ENCODE data around the gene MICU1.

Gene MICU1

DNA sequence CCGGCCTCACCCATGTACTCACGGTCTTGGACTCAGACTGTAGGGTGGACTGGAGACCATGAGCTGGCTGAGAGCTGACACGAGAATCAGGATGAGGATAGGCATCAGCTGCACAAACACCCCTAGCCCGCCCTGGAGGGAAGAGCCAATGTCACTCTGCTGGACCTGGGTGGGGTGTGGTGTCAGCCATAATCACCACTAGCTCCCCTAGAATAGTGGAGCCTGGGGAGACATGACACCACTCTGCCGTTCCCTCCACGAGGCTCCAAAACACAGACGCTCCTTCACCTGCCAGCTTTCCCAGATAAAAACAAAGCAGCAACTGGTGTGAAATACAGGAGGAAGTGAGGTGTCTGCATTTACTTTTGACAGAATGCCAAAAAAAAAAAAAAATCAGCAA, 287.7 kb downstream of the MICU1 start:
- H3K27me3 Mint-ChIP-seq = no peaks in the 10 kb centered on the region
- H3K9me3 Mint-ChIP-seq (ENCODE audit: low read depth) = no peaks in the 10 kb centered on the region
- peaks cover 7% of the 10 kb centered on the region for H3K36me3 Mint-ChIP-seq
- H3K4me3 Mint-ChIP-seq = no peak overlapping the region
- H3K4me1 Mint-ChIP-seq (ENCODE audit: low read depth) = peaks cover 44% of the 10 kb centered on the region
- H3K27ac Mint-ChIP-seq = no peak overlapping the region

DNA sequence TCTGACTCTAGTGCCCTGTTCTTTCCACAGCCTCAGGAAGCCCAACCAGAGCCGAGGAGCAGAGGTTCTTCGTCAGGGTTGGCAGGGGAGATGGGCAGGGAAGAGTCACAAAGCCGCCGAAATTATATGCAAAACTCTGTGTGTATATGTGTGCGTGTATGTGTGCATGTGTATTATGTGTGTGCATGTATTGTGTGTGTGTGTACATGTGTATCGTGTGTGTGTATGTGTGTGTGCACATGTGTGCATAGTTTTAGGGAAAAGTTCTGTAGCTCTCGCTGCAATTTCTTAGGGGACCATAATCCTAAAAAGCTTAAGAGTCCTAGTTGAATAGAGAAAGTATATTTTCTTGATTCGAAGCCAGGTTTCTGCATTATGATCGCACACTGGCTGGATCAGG, 288.2 kb downstream of the MICU1 start:
- Mint-ChIP-seq H3K27me3 (no peaks in the 10 kb centered on the region), H3K4me3 (no peak overlapping the region), H3K36me3 (peaks cover 7% of the 10 kb centered on the region), H3K9me3 (ENCODE audit: low read depth) (no peaks in the 10 kb centered on the region), H3K4me1 (ENCODE audit: low read depth) (peaks cover 48% of the 10 kb centered on the region), H3K27ac (no peak overlapping the region)

DNA sequence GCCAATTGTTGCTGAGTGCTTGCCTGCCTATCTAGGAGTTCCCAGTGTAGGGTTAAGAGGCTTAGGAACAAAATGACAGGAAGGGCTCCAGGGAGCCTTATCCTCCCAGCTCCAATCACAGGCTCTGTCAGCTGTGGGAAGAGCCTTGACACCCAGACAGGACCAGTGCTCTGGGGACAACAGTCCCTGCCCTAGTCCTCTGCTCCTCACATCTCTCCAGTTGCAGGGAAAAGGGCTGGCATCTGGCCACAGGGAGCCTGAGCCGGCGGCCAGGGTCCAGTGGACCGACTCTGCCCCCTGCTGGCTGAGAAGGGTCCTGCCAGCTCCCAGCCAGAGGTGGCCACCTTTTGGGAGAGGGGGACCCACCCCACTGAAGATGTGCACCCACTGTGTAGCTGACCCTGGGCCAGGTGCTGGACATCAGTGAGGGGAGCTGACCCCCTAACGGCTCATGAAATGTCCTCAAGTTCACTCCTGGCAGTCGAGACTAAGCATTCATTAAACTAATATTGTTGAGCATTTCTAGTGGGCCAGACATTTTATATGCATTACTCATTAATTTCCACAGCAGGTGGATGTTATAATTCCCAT, 288.7 kb downstream of the MICU1 start:
- Mint-ChIP-seq H3K9me3 (ENCODE audit: low read depth) (no peaks in the 10 kb centered on the region), H3K27me3 (no peaks in the 10 kb centered on the region), H3K4me1 (ENCODE audit: low read depth) (peaks cover 52% of the 10 kb centered on the region), H3K27ac (no peak overlapping the region), H3K4me3 (no peak overlapping the region), H3K36me3 (peaks cover 7% of the 10 kb centered on the region)

DNA sequence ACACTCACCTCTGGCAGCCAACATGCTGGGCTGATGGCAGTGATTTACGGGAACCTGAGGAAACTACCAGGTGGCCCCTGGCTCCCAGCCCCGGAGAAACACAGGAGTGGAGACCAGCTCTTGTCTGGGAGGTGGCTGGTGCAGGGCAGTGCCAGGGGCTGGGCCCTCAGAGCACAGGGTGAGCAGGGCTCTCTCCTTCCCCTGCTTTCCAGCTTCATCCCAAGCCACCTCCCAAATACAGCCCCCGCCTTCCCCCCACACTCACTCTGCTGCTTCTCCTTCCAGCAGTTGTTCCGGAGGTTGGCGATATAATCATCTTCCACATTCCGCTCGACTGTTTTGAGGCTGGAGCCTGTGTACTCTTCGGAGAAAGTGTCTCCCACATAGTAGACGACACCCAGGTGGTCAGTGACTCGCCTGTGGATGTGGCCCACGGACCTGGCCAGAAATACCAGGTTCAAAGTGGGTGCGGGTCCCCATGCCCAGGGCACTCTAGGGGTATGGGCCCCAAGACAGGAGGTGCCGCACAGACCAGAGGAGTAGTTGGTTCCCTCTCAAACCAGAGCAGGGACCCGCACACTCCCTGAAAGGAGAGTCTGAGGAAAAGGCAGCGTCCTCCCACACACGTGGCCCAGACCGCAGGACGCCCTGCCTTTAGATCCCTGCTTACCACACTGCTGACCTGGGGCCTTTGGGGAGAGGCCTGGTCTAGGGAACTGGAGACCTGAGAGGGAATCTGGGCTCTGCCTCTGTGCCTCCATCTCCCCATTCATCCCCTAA, 289.4 kb downstream of the MICU1 start:
- no peaks in the 10 kb centered on the region for H3K9me3 Mint-ChIP-seq (ENCODE audit: low read depth)
- peaks cover 57% of the 10 kb centered on the region for H3K4me1 Mint-ChIP-seq (ENCODE audit: low read depth)
- H3K36me3 Mint-ChIP-seq = peaks cover 7% of the 10 kb centered on the region
- H3K4me3 Mint-ChIP-seq = no peak overlapping the region
- peak overlapping the region; percentile 77 for H3K27ac Mint-ChIP-seq
- H3K27me3 Mint-ChIP-seq = no peaks in the 10 kb centered on the region

DNA sequence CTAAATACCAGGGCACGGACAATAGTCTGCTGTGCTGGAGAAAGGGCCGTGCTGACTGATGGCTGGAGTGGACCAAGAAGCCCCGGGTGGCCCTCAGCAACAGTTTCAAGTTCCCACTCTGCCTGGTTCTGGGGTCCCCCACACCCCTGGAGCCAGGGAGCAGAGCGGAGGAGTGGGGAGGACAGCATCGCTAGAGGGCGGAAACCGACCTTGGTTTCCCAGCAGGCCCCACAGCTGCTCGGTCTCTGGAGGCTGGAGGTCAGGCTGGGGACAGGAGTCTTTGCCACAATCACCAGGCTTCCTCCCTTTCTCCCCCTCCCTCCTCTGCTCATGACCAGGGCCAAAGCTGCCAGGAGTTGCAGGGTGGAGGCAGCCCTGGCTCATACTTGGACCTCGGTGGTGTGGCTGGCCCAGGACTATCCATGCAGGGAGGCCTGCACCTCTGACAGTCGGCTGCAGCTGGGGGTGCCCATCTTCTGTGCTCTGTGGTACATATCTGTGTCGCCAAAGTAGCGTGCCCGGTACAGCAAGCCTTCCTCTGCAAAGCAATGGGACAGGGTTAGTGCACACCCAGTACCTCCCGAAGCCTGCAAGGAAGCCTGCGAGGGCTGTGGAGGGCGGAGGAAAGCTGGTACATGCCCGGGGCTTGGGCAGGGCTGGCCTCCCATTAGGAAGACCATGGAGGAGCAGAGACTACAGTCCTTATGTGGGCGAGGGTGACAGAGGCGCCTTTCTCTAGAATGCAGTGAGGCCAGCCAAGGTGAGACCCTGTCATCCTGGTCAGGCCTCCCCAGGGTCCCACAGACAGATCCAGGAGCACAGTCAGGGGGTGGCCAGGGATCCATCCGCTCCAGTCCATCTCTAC, 290.3 kb downstream of the MICU1 start:
- Mint-ChIP-seq H3K27me3 (no peaks in the 10 kb centered on the region), H3K4me3 (peak overlapping the region; percentile 7), H3K4me1 (ENCODE audit: low read depth) (peaks cover 61% of the 10 kb centered on the region), H3K27ac (peak overlapping the region; percentile 73), H3K36me3 (peaks cover 7% of the 10 kb centered on the region), H3K9me3 (ENCODE audit: low read depth) (no peaks in the 10 kb centered on the region)

DNA sequence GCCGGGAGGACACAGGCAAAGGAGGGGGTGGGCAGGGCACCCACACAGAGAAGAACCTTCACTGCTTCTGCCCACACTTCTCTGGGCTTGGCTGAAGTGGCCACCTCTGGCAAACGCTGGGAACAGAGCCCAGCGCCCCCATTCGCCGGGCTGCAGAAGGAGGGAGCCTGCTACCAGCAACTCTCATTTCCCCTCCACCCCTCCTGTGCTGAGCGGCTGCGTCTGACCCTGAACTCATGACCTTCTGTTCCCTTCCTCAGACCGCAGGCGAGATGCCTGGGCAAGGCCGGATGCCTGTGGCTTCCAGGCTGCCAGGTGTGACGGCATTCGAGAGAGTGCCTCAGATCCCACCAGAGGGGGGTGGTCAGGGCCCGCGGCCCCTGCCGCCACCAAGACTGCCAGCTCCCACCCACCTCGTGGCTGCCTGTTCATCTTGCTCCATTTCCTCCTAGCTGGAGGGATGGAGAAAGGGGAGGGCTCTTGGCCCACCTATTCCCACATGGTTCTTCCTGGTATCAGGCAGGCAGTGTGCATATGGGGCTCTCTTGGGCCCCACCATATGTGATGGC, 291.0 kb downstream of the MICU1 start:
- peaks cover 66% of the 10 kb centered on the region for H3K4me1 Mint-ChIP-seq (ENCODE audit: low read depth)
- H3K9me3 Mint-ChIP-seq (ENCODE audit: low read depth) = no peaks in the 10 kb centered on the region
- H3K4me3 Mint-ChIP-seq = peak overlapping the region; percentile 62
- H3K27ac Mint-ChIP-seq = peak overlapping the region; percentile 83
- H3K27me3 Mint-ChIP-seq = no peaks in the 10 kb centered on the region
- peaks cover 7% of the 10 kb centered on the region for H3K36me3 Mint-ChIP-seq

DNA sequence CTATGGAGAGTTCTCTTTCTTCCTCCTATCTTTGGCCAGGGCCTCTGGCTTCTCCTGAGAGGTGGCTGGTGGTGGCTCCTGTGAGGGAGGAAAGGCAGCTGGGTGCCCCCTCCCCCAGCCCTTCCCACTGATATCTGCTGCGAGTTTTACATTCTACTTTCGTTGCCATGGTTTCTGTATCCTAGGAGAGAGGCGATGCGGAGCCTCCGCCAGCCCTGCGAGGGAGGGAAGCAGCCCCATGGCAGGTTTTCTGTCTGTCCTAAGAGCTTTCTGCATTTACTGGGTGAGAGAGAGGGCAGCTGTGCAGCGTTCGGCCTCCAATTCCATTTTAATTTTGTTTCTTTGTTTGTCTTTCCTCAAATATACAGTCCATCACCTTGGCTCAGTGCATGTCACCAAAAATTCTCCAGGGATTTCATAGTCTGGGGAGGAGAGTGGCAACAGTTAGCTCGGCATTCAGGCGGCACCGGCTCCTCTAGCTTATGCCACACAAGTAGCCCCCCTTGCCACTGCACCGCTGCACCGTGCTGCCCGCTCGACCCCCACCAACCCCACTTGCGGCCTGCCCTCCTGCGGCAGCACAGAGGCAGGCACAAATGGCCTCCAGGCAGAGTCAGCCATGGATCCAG, 291.6 kb downstream of the MICU1 start:
- Mint-ChIP-seq H3K27ac (peak overlapping the region; percentile 83), H3K9me3 (ENCODE audit: low read depth) (no peaks in the 10 kb centered on the region), H3K4me3 (peak overlapping the region; percentile 62), H3K36me3 (peaks cover 7% of the 10 kb centered on the region), H3K27me3 (no peaks in the 10 kb centered on the region), H3K4me1 (ENCODE audit: low read depth) (peaks cover 71% of the 10 kb centered on the region)

DNA sequence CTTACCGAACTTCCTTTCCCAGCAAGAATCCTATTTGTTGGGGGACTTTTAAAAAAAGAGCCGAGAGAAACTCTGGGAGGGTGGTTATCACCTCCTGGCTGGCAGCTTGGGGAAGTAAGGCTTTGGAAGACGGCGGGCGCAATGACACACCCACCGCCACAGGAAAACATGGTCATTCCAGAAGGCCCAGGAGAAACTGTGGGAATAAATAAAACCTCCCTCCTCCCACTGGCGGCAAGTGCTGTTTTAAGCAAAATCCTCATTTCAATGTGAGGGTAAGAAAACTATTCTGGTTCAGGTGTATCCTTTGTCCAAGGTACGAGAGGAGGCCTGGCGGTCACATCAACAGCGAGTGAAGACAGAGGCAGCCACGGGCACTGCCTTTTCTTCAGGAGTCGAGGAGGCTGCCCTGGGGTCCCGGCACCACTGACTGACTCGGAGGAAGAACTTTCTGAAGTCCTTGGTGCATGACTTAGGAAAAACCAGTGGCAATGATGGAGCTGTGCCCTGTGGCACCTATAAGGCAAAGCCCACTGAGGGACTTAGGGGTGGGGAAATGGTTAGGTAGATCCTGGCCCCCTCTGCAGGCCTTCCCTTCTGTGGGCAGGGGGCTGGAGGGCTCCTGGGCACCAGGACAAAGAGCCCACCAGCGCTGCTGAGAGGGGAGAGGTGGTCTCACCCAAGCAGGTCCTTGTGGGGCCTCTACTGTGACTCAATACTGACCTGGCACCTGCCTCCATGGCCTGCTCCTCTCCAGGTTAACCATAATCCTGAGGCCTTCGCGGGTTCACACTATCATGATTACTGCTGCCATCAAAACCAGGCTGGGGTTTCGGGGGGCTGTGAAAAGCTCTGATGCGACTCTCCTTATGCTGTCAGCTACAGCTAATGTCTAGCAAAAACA, 292.5 kb downstream of the MICU1 start:
- H3K4me3 Mint-ChIP-seq = peak overlapping the region; percentile 36
- H3K36me3 Mint-ChIP-seq = peaks cover 7% of the 10 kb centered on the region
- no peaks in the 10 kb centered on the region for H3K27me3 Mint-ChIP-seq
- H3K9me3 Mint-ChIP-seq (ENCODE audit: low read depth) = no peaks in the 10 kb centered on the region
- H3K4me1 Mint-ChIP-seq (ENCODE audit: low read depth) = peaks cover 75% of the 10 kb centered on the region
- peak overlapping the region; percentile 82 for H3K27ac Mint-ChIP-seq

DNA sequence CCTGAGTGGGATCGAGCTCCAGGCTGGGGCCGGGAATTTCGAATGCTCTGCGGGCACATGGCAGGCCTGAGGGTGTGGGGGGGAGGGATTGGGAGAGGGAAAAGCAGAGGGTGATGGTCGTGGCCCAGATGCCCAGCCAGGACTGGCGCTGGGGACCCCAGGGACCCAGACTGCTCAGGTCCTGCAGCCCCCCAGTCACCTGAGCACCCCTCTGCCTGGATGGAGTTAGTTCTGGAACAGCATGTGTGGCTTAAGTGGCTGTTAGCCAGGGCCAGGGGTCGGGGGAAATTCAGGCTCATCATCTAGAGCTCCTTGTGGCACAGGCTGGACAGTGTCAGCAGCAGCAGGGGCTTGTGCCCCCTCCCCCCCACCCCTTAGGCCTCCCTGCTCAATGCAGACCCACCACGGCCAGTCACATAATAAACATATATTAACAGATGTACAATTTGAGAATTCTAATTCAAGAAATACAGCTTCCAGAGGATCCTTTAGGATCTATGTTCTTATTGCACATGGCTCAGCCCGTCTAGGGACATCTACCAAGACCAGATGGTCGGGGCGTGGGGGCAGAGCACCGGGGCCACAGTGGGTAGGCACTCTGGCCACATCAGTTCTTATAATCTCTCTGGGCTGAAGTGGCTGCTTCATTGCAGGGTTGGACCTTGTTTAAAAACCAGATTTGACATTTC, 293.3 kb downstream of the MICU1 start:
- Mint-ChIP-seq H3K27ac (peak overlapping the region; percentile 50), H3K4me3 (no peak overlapping the region), H3K9me3 (ENCODE audit: low read depth) (no peaks in the 10 kb centered on the region), H3K27me3 (no peaks in the 10 kb centered on the region), H3K36me3 (peaks cover 3% of the 10 kb centered on the region), H3K4me1 (ENCODE audit: low read depth) (peaks cover 83% of the 10 kb centered on the region)

DNA sequence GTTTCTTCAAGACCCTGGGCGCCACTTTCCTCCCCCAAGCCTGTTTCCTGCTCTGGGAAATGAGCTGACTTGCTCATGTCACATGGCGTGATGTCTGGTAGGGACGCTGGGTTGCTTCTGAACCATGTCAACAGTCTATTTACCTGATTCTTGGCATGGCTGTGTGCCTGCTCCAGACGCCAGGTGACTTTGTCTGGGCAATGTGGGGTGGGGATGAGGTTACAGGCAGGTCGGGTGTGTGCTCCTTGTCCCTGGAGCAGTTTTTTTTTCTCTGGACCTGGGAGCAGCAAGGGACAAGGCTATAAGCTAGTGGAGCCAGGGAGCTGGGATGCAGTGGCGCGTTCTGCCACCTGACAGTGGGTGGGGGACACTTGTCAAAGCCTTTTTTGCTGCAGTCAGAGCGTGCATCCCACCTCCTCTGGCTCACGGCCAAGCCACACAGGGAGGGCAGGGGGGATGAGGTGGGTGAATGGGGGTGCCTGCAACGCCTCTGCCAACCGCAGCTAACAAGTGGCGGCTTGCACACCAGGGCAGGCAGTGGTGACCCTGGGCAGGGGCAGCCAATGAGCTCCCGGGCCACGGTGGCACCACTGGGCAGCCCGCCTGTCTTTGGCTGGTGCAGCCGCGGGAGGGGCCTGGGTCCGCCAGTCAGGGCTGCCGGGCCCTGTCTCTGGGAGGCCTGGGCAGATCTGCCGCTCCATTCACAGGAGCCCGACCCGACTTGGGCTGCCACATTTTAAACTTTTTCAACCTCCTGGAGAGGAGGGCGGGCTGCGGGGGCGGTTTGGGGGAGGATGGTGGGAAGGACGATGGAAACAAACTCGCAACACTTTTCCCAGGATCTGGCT, 294.1 kb downstream of the MICU1 start:
- Mint-ChIP-seq H3K27ac (peak overlapping the region; percentile 83), H3K36me3 (peaks cover 3% of the 10 kb centered on the region), H3K27me3 (no peaks in the 10 kb centered on the region), H3K4me3 (peak overlapping the region; percentile 67), H3K4me1 (ENCODE audit: low read depth) (peaks cover 80% of the 10 kb centered on the region), H3K9me3 (ENCODE audit: low read depth) (no peaks in the 10 kb centered on the region)

DNA sequence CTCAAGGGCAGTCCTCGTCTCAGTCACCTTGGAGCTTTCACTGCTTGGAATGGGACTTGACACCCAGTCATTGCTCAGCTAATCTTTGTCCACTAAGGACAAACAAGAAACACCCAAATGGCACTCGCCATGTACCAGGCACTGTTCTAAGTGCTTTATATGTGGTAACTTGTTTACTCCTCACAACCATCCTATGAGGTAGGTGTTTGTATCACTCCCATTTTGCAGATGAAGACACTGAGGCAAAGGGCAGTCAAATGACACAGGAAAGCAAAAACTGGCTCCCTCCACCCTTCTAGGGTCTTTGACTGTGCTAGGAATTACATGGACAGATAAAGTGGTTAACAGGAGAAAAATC, 295.8 kb downstream of the MICU1 start:
- no peaks in the 10 kb centered on the region for H3K36me3 Mint-ChIP-seq
- H3K9me3 Mint-ChIP-seq (ENCODE audit: low read depth) = no peaks in the 10 kb centered on the region
- H3K4me3 Mint-ChIP-seq = peak overlapping the region; percentile 48
- H3K27me3 Mint-ChIP-seq = no peaks in the 10 kb centered on the region
- peaks cover 72% of the 10 kb centered on the region for H3K4me1 Mint-ChIP-seq (ENCODE audit: low read depth)
- H3K27ac Mint-ChIP-seq = no peak overlapping the region

DNA sequence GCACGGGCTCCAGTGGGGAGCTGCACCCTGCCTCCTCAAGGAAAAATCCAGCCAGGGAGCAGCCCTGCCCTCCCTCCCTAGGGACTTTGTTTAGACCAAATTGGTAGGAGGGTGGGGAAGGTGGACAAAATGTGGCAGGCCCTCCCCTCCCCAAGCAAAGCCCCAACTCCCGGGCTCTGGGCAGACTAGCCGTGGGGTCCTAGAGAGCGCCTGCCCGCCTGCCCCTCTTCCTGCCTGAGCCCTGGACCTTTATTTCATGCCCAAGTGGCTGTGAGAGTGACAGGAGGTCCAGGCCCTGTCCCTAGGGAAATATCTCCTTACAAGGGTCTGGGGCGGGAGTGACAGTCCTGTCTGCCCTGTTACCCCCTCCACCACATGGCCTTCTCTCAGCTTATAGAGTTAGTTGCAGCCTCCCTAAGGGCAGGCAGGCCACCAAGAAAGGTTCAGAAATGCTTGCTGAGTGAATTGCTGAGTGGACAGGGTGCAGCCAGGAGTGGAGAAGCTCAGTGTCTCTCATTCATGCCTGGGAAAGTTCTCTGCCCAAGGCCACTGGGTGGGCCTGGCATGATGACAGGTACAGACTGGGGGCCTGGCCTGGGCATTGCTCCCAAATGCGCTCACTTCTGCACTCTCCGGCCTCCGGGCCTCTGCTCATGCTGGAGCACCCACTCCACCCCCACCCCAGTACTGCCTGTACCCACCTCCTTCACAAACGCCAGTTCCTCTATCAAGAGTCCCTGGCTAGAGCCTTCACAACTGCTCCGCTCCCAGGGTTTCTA, 296.4 kb downstream of the MICU1 start:
- no peaks in the 10 kb centered on the region for H3K9me3 Mint-ChIP-seq (ENCODE audit: low read depth)
- peaks cover 70% of the 10 kb centered on the region for H3K4me1 Mint-ChIP-seq (ENCODE audit: low read depth)
- no peaks in the 10 kb centered on the region for H3K27me3 Mint-ChIP-seq
- H3K27ac Mint-ChIP-seq = no peak overlapping the region
- H3K36me3 Mint-ChIP-seq = no peaks in the 10 kb centered on the region
- peak overlapping the region; percentile 48 for H3K4me3 Mint-ChIP-seq

All from activated naive CD8-positive, alpha-beta T cell (primary cell).